SK-N-MC (cell line): ENCODE measurements around the gene MBD5.

Experiments
- DNase-seq: peaks from one replicate; pipeline ENCODE4 v3.0.0-alpha.2; 2011; ENCODE audit warnings: low read depth, low spot score
- H3K27ac ChIP-seq: fragments of 200-600 bp; sonication (generic); 2 replicates; pipeline ENCODE4 v1.5.1; 2016; ENCODE audit warnings: mixed run types
- H3K36me3 ChIP-seq: fragments of 200-600 bp; sonication (generic); 2 replicates; pipeline ENCODE4 v1.6.1; 2017; ENCODE audit warnings: antibody characterized with exemption, low read length, mixed read lengths; ENCODE audit not compliant: insufficient read depth
- H3K4me3 ChIP-seq: fragments of 200-600 bp; sonication (generic); 2 replicates; pipeline ENCODE4 v1.5.1; 2016
- H3K9ac ChIP-seq: fragments of 200-600 bp; sonication (generic); 2 replicates; pipeline ENCODE4 v1.8.0; 2017; ENCODE audit warnings: mixed run types, mixed read lengths; ENCODE audit not compliant: insufficient read length
- H3K9me3 ChIP-seq: fragments of 200-600 bp; sonication (generic); 2 replicates; pipeline ENCODE4 v1.6.1; 2017; ENCODE audit warnings: low read depth, mild to moderate bottlenecking, antibody characterized with exemption, low read length, moderate library complexity, mixed read lengths
- EZH2 ChIP-seq: fragments of 200-600 bp; sonication (generic); IDR thresholded peaks from one replicate; pipeline ENCODE4 v1.6.1; 2017; ENCODE audit warnings: antibody characterized with exemption
- FOXP2 ChIP-seq: optimal IDR thresholded peaks from 2 replicates; pipeline ENCODE3; 2011; ENCODE audit warnings: mild to moderate bottlenecking, moderate library complexity; ENCODE audit not compliant: insufficient read depth; ENCODE audit errors: extremely low read length, control extremely low read depth
- POLR2AphosphoS5 ChIP-seq: IDR thresholded peaks from 2 replicates; pipeline ENCODE4 v1.6.1; 2012; ENCODE audit warnings: mild to moderate bottlenecking, low read depth, low read length, borderline replicate concordance

MBD5 gene

DNA sequence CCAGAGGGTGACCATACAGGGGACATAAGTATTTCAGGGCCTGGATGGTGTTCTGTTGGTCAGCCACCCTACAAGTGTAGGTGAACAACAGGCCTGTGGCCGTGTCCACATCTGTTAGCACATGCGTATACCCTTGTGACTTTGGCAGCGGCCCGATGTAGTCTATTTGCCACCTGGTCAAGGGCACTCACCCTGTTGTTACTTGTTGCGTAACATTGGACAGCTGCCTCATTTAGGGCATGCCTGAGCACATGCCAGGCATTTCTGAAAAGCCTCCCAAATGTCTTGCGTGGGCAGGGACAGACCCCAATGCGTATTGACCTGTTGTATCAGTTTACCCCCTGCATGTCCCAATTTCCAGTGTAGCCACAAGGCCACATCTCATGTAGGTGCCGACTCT is 235.0 kb downstream of the MBD5 start:
- H3K36me3 ChIP-seq = no peaks in the 10 kb centered on the region
- H3K27ac ChIP-seq = no peak overlapping the region
- TF ChIP-seq POLR2AphosphoS5 (no peak), EZH2 (no peak), FOXP2 (no peak)
- H3K9ac ChIP-seq = no peak overlapping the region
- H3K4me3 ChIP-seq = no peak overlapping the region
- no peaks in the 10 kb centered on the region for H3K9me3 ChIP-seq
- DNase-seq = no peak

DNA sequence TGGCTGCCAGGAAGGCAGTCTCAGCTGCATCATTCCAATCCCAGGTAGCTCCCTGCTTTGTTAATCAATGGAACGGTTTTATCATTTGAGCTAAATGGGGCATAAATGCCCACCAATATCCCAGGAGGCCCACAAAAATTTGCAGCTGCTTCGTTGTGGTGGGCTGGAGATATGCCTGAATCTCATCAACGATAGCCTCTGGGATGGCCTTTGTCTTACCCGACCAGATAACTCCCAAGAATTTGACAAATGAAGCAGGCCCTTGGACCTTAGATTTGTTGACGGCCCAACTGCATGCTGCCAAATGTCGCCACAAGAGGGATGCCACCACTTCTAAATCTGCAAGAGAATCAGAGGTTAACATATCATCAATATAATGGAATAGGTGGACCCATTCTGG is 236.4 kb downstream of the MBD5 start:
- H3K36me3 ChIP-seq = no peaks in the 10 kb centered on the region
- H3K9ac ChIP-seq = no peak overlapping the region
- no peaks in the 10 kb centered on the region for H3K9me3 ChIP-seq

DNA sequence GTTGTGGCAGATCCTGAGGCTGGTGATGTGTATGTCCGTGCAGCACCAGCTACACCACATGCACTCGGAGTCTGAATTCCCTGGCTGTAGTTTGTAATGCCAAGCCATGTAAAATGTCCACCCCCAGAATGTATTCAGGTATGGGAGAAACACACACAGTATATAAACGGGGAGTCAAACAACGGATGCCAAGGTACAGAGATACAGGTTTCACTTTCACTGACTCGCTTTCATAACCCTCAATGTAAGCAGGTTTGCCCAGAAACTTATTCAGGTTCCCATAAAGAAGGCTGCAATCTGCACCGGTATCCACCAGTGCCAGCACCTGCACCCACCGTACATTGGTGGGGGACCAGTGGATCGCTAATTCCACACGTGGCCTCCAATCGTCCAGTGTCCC is 237.2 kb downstream of the MBD5 start:
- no peaks in the 10 kb centered on the region for H3K9me3 ChIP-seq
- H3K27ac ChIP-seq = no peak overlapping the region
- DNase-seq = no peak
- no peak overlapping the region for H3K4me3 ChIP-seq
- TF ChIP-seq EZH2 (no peak), FOXP2 (no peak), POLR2AphosphoS5 (no peak)
- H3K9ac ChIP-seq = no peak overlapping the region
- H3K36me3 ChIP-seq = no peaks in the 10 kb centered on the region

More for the DNA sequence above, 236.4 kb downstream of the MBD5 start:
- Histone ChIP-seq H3K27ac (no peak overlapping the region), H3K4me3 (no peak overlapping the region)
- TF ChIP-seq POLR2AphosphoS5 (no peak), EZH2 (no peak), FOXP2 (no peak)
- DNase-seq = no peak

DNA sequence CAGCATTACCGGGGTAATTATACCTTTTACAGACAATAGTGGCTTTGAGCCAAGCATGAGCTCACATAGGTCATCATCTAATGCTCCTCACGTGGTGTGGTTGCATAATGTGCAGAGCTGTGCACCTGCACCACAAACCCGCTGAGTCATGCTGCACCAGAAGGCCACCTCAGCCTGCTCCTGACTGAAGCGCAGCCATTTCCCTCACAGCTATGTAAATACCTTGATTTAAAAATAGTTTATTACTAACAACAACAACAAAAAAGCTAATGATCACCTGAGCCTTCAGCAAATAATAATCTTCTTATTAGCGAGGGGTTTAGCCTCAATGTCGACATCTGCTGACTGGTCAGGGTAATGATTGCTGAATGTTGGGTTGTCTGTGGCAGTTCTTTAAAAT is 238.8 kb downstream of the MBD5 start:
- Histone ChIP-seq H3K9ac (no peak overlapping the region), H3K9me3 (no peaks in the 10 kb centered on the region), H3K4me3 (no peak overlapping the region), H3K27ac (no peak overlapping the region), H3K36me3 (no peaks in the 10 kb centered on the region)
- DNase-seq = no peak
- TF ChIP-seq EZH2 (no peak), FOXP2 (no peak), POLR2AphosphoS5 (no peak)

DNA sequence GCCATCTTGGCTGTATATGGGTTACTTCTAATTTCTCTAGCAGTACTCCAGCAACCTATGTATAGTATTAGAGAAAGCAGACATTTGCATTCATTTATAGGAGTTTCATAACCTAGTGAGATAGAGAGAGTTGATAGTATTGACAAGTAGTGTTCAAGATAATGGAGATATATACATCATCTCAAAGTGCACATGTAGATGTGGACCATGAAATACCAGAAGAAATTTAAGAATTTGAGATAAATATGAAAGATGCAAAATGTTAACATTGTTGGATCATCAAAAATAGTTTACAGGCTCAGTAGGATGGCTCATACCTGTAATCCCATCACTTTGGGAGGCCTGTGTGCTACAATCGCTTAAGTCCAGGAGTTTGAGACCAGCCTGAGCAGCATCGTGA is 243.0 kb downstream of the MBD5 start:
- no peak for DNase-seq
- TF ChIP-seq EZH2 (no peak), POLR2AphosphoS5 (no peak), FOXP2 (no peak)
- Histone ChIP-seq H3K36me3 (no peaks in the 10 kb centered on the region), H3K27ac (no peak overlapping the region), H3K9me3 (no peaks in the 10 kb centered on the region), H3K4me3 (no peak overlapping the region), H3K9ac (no peak overlapping the region)

DNA sequence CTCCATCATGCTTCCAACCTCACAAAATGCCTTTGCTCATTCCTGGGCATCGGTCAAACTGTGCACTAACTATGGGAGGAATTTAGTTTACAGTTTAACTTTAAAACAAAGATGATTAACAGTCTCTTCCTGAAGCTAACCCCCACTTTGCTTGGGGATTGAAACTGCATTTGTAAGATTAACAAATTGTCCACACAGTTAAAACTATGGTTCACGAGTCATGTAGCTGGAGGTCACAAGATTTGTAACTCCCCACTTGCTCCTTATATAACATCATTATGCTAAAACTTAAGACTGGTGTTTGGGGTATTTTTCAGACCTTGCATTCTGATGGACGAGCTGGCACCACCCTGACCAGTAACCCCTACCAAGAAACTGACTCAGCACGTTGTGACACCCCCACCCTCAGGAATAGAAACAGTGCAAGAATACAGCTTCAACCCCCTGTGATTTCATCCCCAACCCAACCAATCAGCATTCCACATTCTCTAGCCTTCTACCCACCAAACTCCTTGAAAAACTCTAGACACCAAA is 252.3 kb downstream of the MBD5 start:
- no peak for DNase-seq
- H3K4me3 ChIP-seq = no peak overlapping the region

DNA sequence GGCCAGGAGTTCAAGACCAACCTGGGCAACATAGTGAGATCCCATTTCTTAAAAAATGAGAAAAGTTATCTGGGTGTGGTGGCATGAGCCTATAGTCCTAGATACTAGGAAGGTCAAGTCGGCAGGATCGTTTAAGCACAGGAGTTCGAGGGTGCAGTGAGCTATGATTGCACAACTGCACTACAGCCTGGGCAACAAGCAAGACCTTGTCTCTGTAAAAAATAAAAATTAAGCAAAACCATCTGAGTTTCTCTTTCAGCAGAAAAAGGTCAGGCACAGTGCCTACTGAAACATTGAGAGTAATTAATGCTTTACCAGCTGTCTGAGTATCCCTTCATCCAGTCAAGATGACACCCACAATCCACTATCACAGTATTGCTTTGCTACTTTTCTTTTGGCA is 258.3 kb downstream of the MBD5 start:
- Histone ChIP-seq H3K4me3 (no peak overlapping the region), H3K9me3 (no peaks in the 10 kb centered on the region), H3K27ac (no peak overlapping the region), H3K9ac (no peak overlapping the region), H3K36me3 (no peaks in the 10 kb centered on the region)
- DNase-seq = no peak
- no peak for TF ChIP-seq POLR2AphosphoS5
- no peak for TF ChIP-seq FOXP2
- TF ChIP-seq EZH2 = no peak

More for the DNA sequence above, 252.3 kb downstream of the MBD5 start:
- TF ChIP-seq POLR2AphosphoS5 = no peak
- no peak overlapping the region for H3K27ac ChIP-seq
- no peaks in the 10 kb centered on the region for H3K36me3 ChIP-seq
- H3K9me3 ChIP-seq = no peaks in the 10 kb centered on the region
- no peak overlapping the region for H3K9ac ChIP-seq

DNA sequence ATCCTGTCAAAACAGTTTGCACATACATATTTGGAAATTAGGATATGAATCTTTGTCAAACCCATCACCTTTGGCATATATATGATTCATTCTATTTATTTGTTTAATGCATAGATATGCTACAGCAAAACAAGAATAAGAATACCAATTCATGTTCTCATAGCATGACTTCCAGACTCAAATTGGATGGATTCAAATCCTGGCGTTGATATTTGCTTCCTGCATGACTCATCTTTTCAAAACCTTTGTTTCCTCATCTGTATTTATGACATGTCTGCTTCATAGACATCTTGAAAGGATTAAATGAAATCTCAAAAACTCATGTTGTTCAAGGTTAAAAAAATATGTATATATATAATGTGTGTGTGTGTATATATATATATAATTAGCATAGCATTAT is 261.3 kb downstream of the MBD5 start:
- DNase-seq = no peak
- H3K4me3 ChIP-seq = no peak overlapping the region
- no peaks in the 10 kb centered on the region for H3K36me3 ChIP-seq
- no peak overlapping the region for H3K27ac ChIP-seq
- H3K9ac ChIP-seq = no peak overlapping the region
- no peak for TF ChIP-seq POLR2AphosphoS5
- TF ChIP-seq FOXP2 = no peak
- no peak for TF ChIP-seq EZH2
- no peaks in the 10 kb centered on the region for H3K9me3 ChIP-seq

DNA sequence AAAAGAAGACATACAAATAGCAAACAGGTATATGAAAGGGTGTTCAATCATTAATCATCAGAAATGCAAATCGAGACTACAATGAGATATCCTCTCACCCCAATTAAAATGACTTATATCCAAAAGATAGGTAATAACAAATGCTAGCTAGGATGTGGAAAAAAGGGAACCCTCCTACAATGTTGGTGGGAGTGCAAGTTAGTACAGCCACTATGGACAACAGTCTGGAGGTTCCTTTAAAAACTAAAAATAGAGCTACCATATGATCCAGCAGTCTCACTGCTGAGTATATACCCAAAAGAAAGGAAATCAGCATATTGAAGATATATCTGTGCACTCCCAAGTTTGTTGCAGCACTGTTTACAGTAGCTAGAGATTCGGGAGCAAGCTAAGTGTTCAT is 271.5 kb downstream of the MBD5 start:
- Histone ChIP-seq H3K4me3 (no peak overlapping the region), H3K9ac (no peak overlapping the region), H3K36me3 (no peaks in the 10 kb centered on the region), H3K27ac (no peak overlapping the region), H3K9me3 (no peaks in the 10 kb centered on the region)
- no peak for TF ChIP-seq EZH2
- TF ChIP-seq FOXP2 = no peak
- TF ChIP-seq POLR2AphosphoS5 = no peak
- no peak for DNase-seq
